NCI-H82 treated with DMSO at 0.1 percent for 48 hours (cell line): ENCODE measurements around the gene LRRC47.
A peak's percentile ranks its signal among the peaks of the same experiment; 100 is the strongest.

Experiments used
- DNase-seq: peaks from one replicate; lab custom pipeline; 2025; ENCODE audit not compliant: unreplicated experiment; lab: John Stamatoyannopoulos, UW

The LRRC47 gene

GRCh38 chr1:3796215-3797061 is at the start of gene LRRC47:
Gene LRRC47 (minus strand): TSS chr1:3796498. CDS start chr1:3796476, 22 bp downstream.
- DNase-seq = peak; percentile 69

GRCh38 chr1:3842912-3843311 is 46.6 kb upstream of the LRRC47 start:
- no peak for DNase-seq

- peak; percentile 58 for DNase-seq
These were observed 45.2 kb upstream of the LRRC47 start for GRCh38 chr1:3841491-3841890.

- no peak for DNase-seq
These were observed 42.5 kb upstream of the LRRC47 start for GRCh38 chr1:3838788-3839187.

- no peak for DNase-seq
These were observed 41.4 kb upstream of the LRRC47 start for GRCh38 chr1:3837685-3838084.

- DNase-seq = no peak
These were observed 40.9 kb upstream of the LRRC47 start for GRCh38 chr1:3837200-3837599.

- DNase-seq = no peak
These were observed 40.1 kb upstream of the LRRC47 start for GRCh38 chr1:3836421-3836820.

- DNase-seq = no peak
These were observed 38.4 kb upstream of the LRRC47 start for GRCh38 chr1:3834701-3835100.

GRCh38 chr1:3831689-3832088 is 35.4 kb upstream of the LRRC47 start:
- no peak for DNase-seq

- no peak for DNase-seq
These were observed 32.1 kb upstream of the LRRC47 start for GRCh38 chr1:3828391-3828790.

- DNase-seq = no peak
These were observed 31.6 kb upstream of the LRRC47 start for GRCh38 chr1:3827813-3828307.

GRCh38 chr1:3825356-3825755 is 29.1 kb upstream of the LRRC47 start:
- no peak for DNase-seq

GRCh38 chr1:3824650-3825049 is 28.4 kb upstream of the LRRC47 start:
- DNase-seq = no peak

GRCh38 chr1:3822421-3822820 is 26.1 kb upstream of the LRRC47 start:
- no peak for DNase-seq

- DNase-seq = no peak
These were observed 25.6 kb upstream of the LRRC47 start for GRCh38 chr1:3821908-3822307.

GRCh38 chr1:3821447-3821846 is 25.1 kb upstream of the LRRC47 start:
- DNase-seq = no peak

GRCh38 chr1:3821004-3821403 is 24.7 kb upstream of the LRRC47 start:
- no peak for DNase-seq

- DNase-seq = no peak
These were observed 24.0 kb upstream of the LRRC47 start for GRCh38 chr1:3820316-3820715.

GRCh38 chr1:3819771-3820200 is 23.5 kb upstream of the LRRC47 start:
- DNase-seq = no peak

GRCh38 chr1:3817821-3818597 is 21.7 kb upstream of the LRRC47 start:
- no peak for DNase-seq

- DNase-seq = no peak
These were observed 20.9 kb upstream of the LRRC47 start for GRCh38 chr1:3817138-3817740.
